GM19099 (cell line): ENCODE results near the gene ENPP6.

Experiments
- POLR2A ChIP-seq: IDR thresholded peaks from 3 replicates; pipeline ENCODE4 v1.6.1; 2011; ENCODE audit warnings: low read depth; ENCODE audit not compliant: insufficient read length; ENCODE audit errors: extremely low read depth

The ENPP6 gene

GRCh38 chr4:184052616-184053015, 165.1 kb downstream of the ENPP6 start:
- TF ChIP-seq POLR2A: no peak

- no peak for TF ChIP-seq POLR2A
Measured at GRCh38 chr4:184046148-184046547, 171.5 kb downstream of the ENPP6 start.

- TF ChIP-seq POLR2A: no peak
Measured at GRCh38 chr4:184041156-184041555, 176.5 kb downstream of the ENPP6 start.

- TF ChIP-seq POLR2A: no peak
Measured at GRCh38 chr4:184039963-184040383, 177.7 kb downstream of the ENPP6 start.
